Stimulated activated CD8-positive, alpha-beta memory T cell treated with anti-CD3 and anti-CD28 coated beads, Interleukin-7, amount 100 ng/mL, for 24 hours (primary cell): ENCODE data around the gene PTPDC1.

Experiments
- DNase-seq: peaks from one replicate; pipeline ENCODE4 v3.0.0-alpha.2; 2020; ENCODE audit warnings: low read depth

PTPDC1 gene

DNA sequence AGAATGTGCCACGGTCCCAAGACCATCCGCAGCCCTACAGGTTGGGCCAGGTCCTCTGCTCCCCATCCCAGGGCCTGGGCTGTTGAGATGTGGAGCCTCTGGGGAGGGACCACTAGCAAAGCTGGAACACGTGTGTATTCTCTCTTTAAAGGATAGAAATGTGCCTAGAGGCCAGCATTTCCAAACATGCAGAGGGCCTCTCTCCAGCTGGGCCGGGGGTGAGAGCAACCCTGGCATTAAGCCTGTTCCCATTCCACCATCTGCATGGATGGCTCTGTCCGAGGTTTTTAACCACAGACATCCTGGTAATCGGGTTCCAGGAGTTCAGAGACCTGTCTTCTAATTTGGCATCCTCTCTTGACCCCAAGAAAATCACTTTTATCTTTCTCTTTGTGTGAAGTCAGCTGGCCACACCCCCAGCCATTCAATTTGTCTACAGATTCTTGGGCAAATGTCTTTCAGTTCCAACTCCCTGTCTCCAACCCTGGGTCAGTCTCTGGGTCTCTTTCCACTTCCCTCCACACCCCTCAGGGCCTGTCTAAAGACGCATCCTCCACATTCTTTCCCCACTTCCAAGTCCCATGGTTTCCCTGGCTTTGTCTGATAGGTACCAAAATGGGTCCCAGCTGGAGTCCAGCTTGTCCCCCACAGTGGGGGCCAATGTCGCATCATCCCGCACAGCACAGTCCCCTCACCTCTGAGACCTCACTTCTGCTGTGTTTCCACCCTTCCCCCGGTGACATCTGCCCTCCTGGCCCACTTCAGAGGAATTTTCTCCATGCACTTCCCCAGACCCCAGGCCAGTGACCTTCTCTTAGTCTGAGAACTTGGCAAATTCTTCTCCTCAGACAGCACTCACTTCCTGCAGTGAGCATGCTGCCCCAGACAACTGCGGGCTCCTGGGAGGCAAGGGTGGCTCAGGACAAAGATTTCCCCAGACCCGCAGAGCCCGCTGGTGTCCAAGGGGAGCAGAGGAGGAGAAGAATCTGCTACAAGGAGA is 56.8 kb downstream of the PTPDC1 start:
- no peak for DNase-seq

DNA sequence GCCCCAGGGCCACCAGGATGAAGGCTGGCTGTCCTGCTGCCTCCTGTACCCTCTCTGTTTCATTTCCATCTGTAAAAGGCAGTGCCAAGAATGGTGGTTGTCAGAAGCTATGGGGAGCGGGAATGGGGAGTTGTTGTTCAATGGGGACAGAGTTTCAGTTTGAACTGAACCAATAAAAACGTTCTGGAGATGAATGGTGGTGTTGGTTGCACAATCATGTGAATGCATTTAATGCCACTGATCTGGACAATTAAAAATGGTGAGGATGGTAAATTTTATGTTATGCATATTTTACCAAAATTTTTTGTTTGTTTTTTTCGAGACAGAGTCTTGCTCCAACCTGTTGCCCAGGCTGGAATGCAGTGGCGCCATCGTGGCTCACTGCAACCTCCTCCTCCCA is 58.1 kb downstream of the PTPDC1 start:
- no peak for DNase-seq

DNA sequence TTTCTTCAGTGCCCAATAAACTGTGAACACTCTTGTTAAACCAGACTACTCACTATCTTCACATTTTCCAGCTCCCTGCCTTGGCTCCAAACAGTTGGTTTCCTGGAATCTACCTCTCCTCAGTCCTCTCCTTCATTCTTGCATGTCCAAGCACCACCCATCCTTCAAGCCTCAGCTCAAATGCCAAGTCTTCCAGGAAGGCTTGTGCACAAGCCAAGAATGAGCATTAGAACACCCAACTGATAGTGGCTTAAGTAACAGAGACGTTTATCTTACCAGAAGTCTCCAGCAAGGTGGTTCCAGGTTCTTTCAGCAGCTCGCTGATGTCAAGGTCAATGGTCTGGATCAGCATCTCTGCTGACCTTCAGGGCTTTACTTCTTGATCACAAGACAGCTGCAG is 60.1 kb downstream of the PTPDC1 start:
- no peak for DNase-seq

DNA sequence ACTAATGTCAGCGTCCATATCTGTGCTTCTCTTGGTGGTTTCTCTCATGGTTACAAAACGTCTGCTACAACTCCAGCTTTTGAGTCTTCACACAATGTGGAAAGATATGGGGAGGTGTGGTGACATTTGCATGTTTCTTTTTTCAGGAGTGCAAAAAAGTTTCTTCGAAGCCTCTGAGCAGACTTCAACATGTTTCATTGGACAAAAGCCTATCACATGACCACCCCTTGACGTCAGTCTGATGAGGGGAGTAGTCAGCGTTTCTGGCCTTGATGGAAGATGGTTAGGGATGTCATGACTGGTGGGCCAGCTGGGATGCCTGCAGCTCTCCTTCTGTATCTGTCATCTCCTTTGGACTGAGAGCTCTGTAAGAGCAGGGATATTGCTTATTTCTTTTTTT is 61.4 kb downstream of the PTPDC1 start:
- DNase-seq, result no peak

DNA sequence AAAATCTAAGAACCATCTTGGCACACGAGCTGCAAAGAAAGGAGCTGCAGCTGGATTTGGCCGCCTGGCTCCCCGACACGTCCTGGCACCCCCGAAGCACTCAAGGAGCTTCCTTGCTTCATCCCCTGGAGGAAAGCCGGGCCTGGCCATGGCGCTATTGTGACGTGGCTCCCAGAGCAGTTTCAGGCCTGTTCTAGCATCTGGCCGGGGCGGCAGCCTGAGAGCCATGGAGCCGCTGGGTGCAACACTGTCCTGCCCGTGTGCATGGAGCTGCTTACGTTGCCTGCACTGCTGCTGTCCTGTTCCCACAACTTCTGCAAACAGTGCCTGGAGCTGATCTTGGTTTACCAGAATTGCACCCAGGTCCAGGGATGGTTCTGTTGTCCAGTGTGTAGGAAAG is 63.5 kb downstream of the PTPDC1 start:
- DNase-seq, result no peak

DNA sequence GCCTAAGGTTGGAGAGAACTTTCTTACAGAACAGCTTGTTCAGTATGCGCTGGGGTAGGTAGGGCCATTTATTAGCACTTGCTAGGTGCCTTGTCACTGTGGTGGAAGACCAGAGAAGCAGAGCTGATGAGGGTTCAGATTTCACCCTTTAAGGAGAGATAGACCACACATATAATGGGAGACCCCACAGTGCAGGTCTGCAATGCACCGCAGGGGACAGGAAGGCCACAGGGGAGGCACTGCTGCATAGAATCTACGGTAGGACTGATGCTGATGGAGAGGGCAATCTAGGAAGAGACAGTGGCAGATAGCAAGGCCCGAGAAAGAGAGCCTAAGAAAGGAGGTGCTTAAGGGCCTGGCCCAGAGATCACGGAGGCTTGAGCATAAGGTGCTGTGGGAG is 64.2 kb downstream of the PTPDC1 start:
- no peak for DNase-seq

DNA sequence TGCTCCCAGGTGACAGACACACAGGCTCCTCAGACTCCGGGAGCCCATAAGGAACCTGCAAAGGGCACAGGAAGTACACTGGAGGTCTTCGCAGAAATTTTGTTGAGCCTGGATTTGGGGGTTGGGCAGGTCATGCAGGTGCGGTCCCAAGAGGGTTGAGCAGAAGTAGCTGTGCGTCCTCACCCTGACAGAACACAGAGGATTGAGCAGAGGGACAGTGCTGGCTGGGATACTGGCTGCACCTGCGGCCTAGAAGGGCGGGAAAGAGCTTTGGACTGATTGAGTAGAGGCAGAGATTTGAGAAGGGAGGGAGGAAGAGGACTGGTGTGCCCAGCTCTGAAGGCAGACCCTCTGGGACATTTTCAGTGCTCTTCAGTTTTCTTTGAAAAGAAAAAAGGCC is 65.4 kb downstream of the PTPDC1 start:
- no peak for DNase-seq

DNA sequence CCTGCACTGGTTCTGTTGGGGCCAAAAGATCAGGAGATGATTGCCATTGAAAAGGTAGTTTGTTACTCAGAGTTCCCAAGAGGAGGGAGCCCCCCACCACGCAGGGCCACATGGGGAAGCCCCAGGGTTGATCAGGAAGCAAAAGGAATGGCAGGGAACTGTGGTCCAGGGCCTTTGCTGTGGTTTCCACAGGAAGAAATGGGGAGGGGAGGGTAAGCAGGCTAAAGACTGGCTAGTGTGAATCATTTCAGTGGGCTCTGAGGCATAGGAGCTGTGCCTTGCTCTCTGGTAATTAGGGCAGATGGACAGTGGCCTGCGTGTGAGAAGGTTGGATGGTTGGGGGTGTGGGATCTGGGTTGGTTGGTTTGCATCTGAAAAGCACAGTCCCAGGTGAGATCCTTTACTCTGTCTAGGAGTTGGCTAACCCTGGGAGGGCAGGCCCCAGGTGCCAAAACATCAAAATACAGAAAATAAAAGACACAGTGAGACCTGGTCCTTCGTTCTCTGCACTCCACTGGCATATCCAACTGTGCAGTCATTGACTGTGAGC is 66.1 kb downstream of the PTPDC1 start:
- DNase-seq, result no peak

DNA sequence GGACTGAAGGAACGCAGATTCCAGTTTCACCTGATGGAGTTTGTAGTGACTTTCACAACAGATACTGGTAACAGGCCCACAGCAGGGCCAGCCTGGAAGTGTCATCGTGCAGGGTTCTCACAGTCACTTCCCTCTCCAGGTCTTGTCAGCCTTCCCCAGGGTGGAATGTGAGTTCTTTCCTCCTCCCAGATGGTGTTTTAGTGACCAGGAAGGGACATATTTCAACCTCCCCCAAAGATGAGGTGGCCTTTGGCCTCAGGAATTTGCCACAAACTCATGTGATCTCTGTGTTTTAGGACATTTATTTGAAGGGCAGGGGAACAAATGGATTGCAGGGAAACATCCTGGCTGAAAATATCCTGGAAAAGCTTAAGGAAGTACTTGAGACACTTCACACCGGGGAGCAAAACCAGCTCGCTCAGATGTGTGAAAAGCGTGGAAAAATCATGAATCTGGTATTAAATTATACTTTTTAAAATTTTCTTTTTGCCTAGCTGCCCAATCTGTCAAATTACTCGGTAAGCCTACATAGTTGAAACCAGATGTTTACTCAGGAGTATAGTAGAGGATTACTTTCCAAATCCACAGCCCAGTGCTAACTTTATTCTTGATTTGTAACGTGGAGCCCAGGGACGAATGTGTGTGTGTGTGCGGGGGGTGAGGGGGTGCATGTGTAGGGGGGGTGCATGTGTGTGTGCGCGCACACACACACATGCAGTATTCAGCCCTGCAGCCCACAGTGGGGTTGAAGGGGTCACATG is 66.8 kb downstream of the PTPDC1 start:
- no peak for DNase-seq

DNA sequence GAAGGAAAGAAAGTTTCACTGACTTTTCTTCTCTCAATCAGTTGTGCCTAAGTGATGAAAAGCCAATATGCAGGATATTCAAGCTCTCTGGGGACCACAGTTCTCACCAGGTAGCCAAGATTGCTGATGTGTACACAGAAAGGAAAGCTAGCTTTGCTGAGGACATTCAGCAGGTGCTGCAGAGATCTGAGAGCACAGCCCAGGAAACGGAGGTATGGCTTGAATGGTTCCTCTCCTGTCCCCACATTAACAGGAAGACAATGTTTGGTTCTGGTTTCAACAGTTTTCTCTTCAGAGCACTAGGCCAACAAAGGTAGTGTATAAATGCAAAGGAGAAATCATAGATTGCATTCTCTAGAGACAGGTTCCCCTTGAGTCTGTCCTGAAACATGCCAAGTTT is 69.6 kb downstream of the PTPDC1 start:
- DNase-seq, result no peak

DNA sequence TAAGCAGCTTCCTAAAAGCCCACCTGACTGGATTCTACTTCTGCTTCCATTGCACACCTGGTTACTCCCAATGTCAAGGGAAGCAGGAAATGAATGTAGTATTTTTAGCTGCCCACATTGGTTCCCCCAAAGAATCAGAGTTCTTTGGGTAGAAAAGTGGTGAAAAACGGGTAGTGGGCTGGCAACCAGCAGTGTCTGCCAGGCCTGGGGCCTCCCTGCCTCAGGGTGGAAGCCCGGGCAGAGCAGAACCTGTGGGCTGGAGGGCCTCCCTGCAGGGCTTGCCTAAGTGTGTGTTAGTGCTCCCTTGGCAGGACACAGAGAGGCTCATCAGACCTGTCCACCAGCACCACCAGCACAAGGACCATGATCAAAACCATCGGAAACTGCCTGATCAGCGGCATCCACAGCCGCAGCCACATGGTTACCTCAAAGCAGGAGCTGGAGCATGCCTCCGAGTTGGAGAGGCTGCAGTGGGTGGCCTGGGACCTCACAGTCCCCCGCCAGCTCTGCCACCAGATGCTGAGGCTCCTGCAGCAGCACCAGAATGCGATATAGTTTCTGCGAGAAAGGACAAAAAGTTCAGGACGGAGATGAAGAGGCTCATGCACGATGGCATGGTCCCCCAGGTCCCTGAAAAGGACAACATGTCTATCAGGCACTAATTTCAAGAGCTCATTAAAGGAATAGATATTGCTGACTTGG is 72.2 kb downstream of the PTPDC1 start:
- DNase-seq, result no peak

DNA sequence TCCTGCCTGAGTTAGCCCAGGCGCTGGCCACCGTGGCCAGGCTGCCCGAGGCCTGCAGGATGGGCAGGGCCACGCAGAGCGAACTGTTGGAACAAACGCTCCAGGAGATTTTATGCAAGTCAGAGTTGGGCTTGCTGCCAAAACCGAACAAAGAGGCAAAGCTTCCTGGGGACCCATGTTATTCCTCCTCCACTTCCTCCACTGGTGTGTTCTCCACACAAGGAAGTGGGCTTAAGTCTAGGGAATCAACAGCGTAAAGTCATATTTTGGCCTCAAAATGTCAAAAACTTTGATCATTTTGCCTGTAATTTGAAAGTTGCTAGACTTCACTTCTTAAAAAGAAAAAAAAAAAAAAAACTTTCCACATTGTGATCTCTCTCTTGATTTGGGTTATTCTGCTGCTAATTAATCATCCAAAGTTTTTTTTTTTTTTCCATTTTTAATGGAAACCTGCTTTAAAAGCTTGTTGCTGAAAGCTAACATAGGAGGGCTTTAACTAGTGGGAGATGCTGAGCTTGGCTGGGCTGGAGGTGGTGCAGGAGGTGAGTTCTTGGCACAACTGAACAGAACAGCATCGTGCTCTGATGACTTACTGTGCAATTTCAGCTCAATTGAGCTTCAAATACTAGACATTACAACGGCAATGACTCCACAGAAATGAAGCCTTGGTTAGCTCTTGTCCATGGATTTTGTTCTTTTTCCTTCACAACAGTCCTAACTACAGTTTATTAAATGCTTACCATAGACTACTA is 73.0 kb downstream of the PTPDC1 start:
- DNase-seq, result no peak
